ENCODE data around the gene RAB34.

- TF ChIP-seq CTCF (IDR thresholded peaks at IDR 0.05) (no peak), POLR2A (IDR thresholded peaks at IDR 0.05) (no peak)
Observed at GRCh38 chr17:28738680-28739384, 21.2 kb upstream of the RAB34 start.

Measured in heart left ventricle (tissue), 13 donors.